ENCODE results near the gene MAGEA9B.
"Not testable (repeated sequence)": the region's sequence is repeated elsewhere in the genome, so short reads cannot be mapped to it uniquely, and the experiment has no call there.

MAGEA9B gene

DNA sequence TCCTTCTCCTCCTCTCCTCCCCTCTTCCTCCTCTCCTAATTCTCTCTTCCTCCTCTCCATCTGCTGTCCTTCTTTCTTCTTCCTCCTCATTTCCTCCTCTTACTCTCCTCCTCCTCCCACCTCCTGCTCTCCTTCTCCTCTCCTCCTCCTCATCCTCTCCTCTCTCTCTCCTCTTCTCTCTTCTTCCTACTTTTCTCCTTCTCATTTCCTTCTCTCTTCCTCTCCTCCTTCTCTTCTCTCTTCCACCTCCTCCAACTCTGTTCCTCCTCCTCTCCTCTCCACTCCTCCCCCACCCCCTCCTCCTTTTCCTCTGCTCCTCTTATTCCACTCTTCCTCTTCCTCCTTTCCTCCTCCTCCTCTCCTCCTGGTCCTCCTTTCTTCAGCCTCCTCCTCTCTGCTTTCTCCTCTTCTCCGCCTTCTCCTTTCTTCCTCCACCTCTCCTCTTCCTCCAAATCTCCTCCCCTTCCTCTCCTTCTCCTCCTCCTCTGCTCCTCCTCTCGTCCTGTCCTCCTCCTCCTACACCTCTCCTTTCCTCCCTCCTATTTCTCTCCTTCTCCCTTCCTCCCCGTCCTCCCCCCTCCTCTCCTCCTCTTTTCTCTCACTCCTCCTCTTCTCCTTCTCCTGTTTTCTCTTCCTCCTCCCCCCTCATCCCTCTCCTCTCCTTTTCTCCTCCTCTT is 52.2 kb downstream of the MAGEA9B start:
- not testable (repeated sequence) for DNase-seq (ENCODE audit: low spot score)

DNA sequence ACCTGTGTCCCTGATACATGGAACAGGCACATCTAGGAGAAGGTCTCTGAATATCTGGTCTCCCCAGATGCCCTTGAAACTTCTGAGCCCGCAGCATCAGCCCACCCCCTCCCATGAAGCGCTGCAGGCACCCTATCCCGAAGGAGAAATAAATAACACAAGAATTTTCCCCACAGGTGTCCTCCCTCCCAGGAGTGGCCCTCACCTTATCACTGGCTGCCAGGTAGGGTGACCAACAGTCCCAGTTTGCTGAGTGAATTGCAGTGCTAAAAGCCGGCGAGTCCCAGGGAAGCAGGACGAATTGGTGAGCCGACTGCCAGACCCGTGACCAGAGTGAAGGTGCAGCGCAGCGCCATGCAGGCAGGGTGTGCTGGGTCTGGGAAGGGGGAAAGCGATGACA is 53.3 kb downstream of the MAGEA9B start:
- not testable (repeated sequence) for DNase-seq (ENCODE audit: low spot score)

DNA sequence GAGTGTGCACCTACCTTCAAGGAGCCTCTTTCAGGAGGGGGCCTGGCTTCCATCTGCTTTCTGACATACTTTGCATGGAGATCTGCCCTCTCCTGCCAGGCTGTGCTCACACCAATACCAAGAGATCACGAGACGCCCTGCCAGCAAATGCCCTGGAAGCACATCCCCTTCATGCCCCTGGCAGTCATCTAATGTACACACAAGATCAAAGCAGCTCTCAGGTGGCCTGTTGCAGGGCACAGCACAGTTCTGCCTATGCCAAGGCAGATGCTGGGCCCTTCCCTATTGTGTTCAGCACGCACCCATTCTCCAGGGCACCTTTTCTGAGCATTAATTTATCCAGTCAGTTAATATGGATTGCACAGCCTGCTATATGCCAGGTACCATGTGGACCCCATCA is 54.4 kb downstream of the MAGEA9B start:
- not testable (repeated sequence) for DNase-seq (ENCODE audit: low spot score)
